GM12892 (cell line): Measurements from ENCODE around the gene FBXL13.

Experiments
- POLR2A ChIP-seq: IDR thresholded peaks from 2 replicates; pipeline ENCODE4 v1.6.1; 2011; ENCODE audit warnings: low read depth, low read length, control low read depth
- POLR2AphosphoS5 ChIP-seq: IDR thresholded peaks from 2 replicates; pipeline ENCODE4 v1.6.1; 2011; ENCODE audit warnings: low read depth, low read length, control low read depth
- TAF1 ChIP-seq: IDR thresholded peaks from 2 replicates; pipeline ENCODE4 v1.6.1; 2011; ENCODE audit warnings: low read depth, mild to moderate bottlenecking, control low read depth, low read length, borderline replicate concordance

GRCh38 chr7:103048833-103049232 lies 25.8 kb downstream of the FBXL13 start:
- TF ChIP-seq POLR2AphosphoS5 = no peak
- no peak for TF ChIP-seq POLR2A
- no peak for TF ChIP-seq TAF1
